ENCODE measurements around the gene GPAM.

Gene GPAM

GRCh38 chr10:112221545-112221944 lies 38.0 kb upstream of the GPAM start:
- DNase-seq (ENCODE audit: low read depth): no peak
- TF ChIP-seq CTCF (IDR thresholded peaks at IDR 0.05; ENCODE audit: control insufficient read depth, insufficient read depth, low read depth, low read length, missing control alignments): no peak
- no peak overlapping the region for H3K4me3 ChIP-seq (ENCODE audit: control insufficient read depth, low read depth, low read length)

GRCh38 chr10:112218960-112219359 lies 35.4 kb upstream of the GPAM start:
- no peak for TF ChIP-seq CTCF (IDR thresholded peaks at IDR 0.05; ENCODE audit: control insufficient read depth, insufficient read depth, low read depth, low read length, missing control alignments)
- DNase-seq (ENCODE audit: low read depth): no peak
- H3K4me3 ChIP-seq (ENCODE audit: control insufficient read depth, low read depth, low read length): no peak overlapping the region

- DNase-seq (ENCODE audit: low read depth): no peak
- TF ChIP-seq CTCF (IDR thresholded peaks at IDR 0.05; ENCODE audit: control insufficient read depth, insufficient read depth, low read depth, low read length, missing control alignments): no peak
- no peak overlapping the region for H3K4me3 ChIP-seq (ENCODE audit: control insufficient read depth, low read depth, low read length)
Measured at GRCh38 chr10:112218036-112218390, 34.4 kb upstream of the GPAM start.

- no peak overlapping the region for H3K4me3 ChIP-seq (ENCODE audit: control insufficient read depth, low read depth, low read length)
- DNase-seq (ENCODE audit: low read depth): no peak
- TF ChIP-seq CTCF (IDR thresholded peaks at IDR 0.05; ENCODE audit: control insufficient read depth, insufficient read depth, low read depth, low read length, missing control alignments): no peak
Measured at GRCh38 chr10:112217386-112218035, 33.9 kb upstream of the GPAM start.

GRCh38 chr10:112216966-112217365 lies 33.4 kb upstream of the GPAM start:
- no peak for DNase-seq (ENCODE audit: low read depth)
- no peak overlapping the region for H3K4me3 ChIP-seq (ENCODE audit: control insufficient read depth, low read depth, low read length)
- TF ChIP-seq CTCF (IDR thresholded peaks at IDR 0.05; ENCODE audit: control insufficient read depth, insufficient read depth, low read depth, low read length, missing control alignments): no peak

- no peak for DNase-seq (ENCODE audit: low read depth)
- H3K4me3 ChIP-seq (ENCODE audit: control insufficient read depth, low read depth, low read length): no peak overlapping the region
- no peak for TF ChIP-seq CTCF (IDR thresholded peaks at IDR 0.05; ENCODE audit: control insufficient read depth, insufficient read depth, low read depth, low read length, missing control alignments)
Measured at GRCh38 chr10:112216151-112216550, 32.6 kb upstream of the GPAM start.

- DNase-seq (ENCODE audit: low read depth): no peak
- H3K4me3 ChIP-seq (ENCODE audit: control insufficient read depth, low read depth, low read length): no peak overlapping the region
- TF ChIP-seq CTCF (IDR thresholded peaks at IDR 0.05; ENCODE audit: control insufficient read depth, insufficient read depth, low read depth, low read length, missing control alignments): no peak
Measured at GRCh38 chr10:112215342-112215774, 31.8 kb upstream of the GPAM start.

Data from AG09309 (cell line).